Measurements from ENCODE around the gene XPO6. TPM values are rescaled to one million over a fixed set of nuclear protein-coding genes. Genes with fewer than 3 reads are reported as not detected.

XPO6 gene
- polyA plus RNA-seq, 1 experiment, result 207 TPM

DNA sequence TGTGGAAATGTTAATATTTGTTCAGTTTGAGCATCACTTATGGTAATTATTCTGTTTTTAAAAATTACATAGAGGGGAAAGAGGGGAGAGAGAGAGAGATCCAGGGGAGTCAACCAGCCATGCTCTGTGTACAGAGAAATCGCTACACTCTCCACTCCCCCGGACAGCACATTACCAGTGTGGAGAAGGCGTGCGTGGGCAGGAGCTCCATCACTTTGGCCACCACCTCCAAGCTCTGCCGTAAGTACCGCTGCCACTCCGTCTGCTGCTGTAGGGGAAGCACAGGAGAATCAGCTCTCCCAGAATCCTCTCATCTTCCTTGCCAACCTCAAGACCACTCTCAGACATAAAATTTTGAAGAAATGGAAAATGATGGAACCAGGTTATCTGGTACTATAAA, 78.1 kb downstream of the XPO6 start:
- Histone ChIP-seq H3K27me3 (ENCODE audit: control insufficient read depth, insufficient read depth, low read length) (no peaks in the 10 kb centered on the region), H3K9me3 (ENCODE audit: control insufficient read depth, insufficient read depth, low read length) (no peaks in the 10 kb centered on the region), H3K27ac (ENCODE audit: low read depth, low read length) (no peak overlapping the region), H3K4me3 (ENCODE audit: low read depth, low read length) (no peak overlapping the region)
- POLR2A ChIA-PET, result no interaction called here
- TF ChIP-seq CTCF (IDR thresholded peaks at IDR 0.05; ENCODE audit: low read depth, low read length), result no peak
- no peak for DNase-seq (ENCODE audit: low read depth, low spot score)
- CTCF ChIA-PET, result interaction anchor here (0.8 kb wide), 1 partner anchor 84 kb away, joined by 3 read pairs; no protein-coding TSS in a partner anchor

DNA sequence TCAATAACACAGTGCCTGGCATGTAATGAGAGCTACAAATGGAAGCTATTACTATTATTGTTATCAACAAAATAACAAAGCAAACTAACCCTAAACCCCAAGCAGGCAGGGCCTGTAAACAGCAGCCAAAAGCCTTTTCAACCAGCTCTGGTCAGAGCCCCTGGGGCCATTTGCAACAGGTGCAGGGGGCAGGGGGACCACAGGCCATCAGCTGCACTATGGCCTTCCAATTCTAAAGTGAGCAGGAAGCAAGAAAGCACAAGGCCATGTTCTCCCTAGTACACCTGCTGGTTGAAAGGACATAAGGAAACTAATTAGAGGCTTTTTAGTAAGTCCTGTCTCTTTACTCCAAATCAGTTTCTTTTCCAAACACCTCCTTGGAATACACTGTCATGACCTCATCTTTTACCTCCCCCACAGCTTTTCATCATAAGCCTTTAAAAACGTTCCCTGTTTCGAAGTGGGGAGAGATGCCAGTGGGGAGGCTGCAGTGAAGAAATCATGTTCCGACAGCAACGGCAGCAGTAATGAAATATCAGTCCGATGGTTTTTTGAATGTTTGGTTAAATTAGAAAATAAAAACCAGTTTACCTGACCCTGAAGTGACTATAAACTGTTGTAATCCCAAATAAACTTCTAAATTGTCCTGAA, 79.9 kb downstream of the XPO6 start:
- no peak for DNase-seq (ENCODE audit: low read depth, low spot score)
- Histone ChIP-seq H3K27me3 (ENCODE audit: control insufficient read depth, insufficient read depth, low read length) (no peaks in the 10 kb centered on the region), H3K27ac (ENCODE audit: low read depth, low read length) (peak overlapping the region; percentile 3), H3K9me3 (ENCODE audit: control insufficient read depth, insufficient read depth, low read length) (no peaks in the 10 kb centered on the region), H3K4me3 (ENCODE audit: low read depth, low read length) (no peak overlapping the region)
- CTCF ChIA-PET, result interaction anchor here (0.5 to 1.7 kb wide), 3 partner anchors 8 to 86 kb away, joined by 3 to 6 read pairs (median 4); no protein-coding TSS in a partner anchor
- TF ChIP-seq CTCF (IDR thresholded peaks at IDR 0.05; ENCODE audit: low read depth, low read length), result no peak
- POLR2A ChIA-PET, result interaction anchor here (0.5 kb wide), 1 partner anchor 28 kb away, joined by 6 read pairs; no protein-coding TSS in a partner anchor

GRCh38 chr16:28131181-28131580, 80.6 kb downstream of the XPO6 start:
- Histone ChIP-seq H3K27me3 (ENCODE audit: control insufficient read depth, insufficient read depth, low read length) (no peaks in the 10 kb centered on the region), H3K4me3 (ENCODE audit: low read depth, low read length) (no peak overlapping the region), H3K9me3 (ENCODE audit: control insufficient read depth, insufficient read depth, low read length) (no peaks in the 10 kb centered on the region), H3K27ac (ENCODE audit: low read depth, low read length) (no peak overlapping the region)
- ChIA-PET CTCF (interaction anchor here (0.5 to 1.7 kb wide), 3 partner anchors 9 to 87 kb away, joined by 3 to 6 read pairs (median 4); no protein-coding TSS in a partner anchor), POLR2A (interaction anchor here (0.5 kb wide), 1 partner anchor 29 kb away, joined by 6 read pairs; no protein-coding TSS in a partner anchor)
- no peak for TF ChIP-seq CTCF (IDR thresholded peaks at IDR 0.05; ENCODE audit: low read depth, low read length)
- no peak for DNase-seq (ENCODE audit: low read depth, low spot score)

DNA sequence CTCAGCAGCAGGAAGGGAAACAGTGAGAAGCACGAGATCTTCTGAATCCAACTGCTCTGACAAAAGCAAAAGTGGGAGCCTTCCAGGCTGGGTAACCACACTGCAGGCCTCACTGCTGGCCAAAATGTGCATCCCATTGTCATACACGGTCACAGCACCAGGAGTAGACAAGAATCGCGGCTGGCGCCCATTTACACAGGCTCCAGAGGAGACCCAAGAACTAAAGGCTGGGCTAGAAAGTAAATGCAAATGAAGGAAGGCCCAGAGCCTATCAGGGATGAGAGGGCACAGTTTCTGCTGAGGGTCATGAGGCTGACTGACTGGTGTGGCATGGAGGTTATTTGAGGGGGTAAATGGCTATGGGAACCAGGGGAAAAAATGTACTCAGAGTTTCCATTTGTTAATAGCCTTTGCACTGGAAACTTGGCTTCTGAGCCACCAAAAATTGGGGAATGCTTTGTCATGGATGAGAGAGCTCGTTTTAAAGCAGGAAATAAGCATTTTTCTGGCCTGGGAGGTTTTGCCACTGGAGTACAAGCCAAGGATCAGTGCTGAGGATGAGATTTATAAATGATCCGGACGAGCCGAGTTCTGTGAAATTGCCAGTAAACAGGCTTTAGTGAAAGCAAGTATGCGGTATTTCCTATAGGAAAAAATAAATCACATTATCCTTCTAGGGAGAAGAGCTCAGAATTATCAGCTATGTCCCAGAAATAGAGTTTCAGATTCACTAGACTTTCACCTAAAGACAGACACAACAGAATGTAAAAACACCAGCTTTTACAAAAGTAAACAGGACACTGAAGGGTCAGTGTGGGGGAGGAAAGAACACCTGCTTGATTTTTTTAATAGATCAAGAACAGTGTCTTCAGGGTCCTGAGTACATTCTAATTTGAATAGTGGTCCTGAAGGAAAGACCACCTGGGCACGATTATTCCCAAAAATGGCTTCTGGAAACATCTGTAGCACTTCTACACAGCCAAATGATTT, 81.4 kb downstream of the XPO6 start:
- Histone ChIP-seq H3K27me3 (ENCODE audit: control insufficient read depth, insufficient read depth, low read length) (no peaks in the 10 kb centered on the region), H3K9me3 (ENCODE audit: control insufficient read depth, insufficient read depth, low read length) (no peaks in the 10 kb centered on the region), H3K27ac (ENCODE audit: low read depth, low read length) (no peak overlapping the region), H3K4me3 (ENCODE audit: low read depth, low read length) (no peak overlapping the region)
- ChIA-PET CTCF (interaction anchor here (1.1 to 1.7 kb wide), 2 partner anchors 60 to 88 kb away, joined by 3 to 4 read pairs; no protein-coding TSS in a partner anchor), POLR2A (no interaction called here)
- DNase-seq (ENCODE audit: low read depth, low spot score), result no peak
- no peak for TF ChIP-seq CTCF (IDR thresholded peaks at IDR 0.05; ENCODE audit: low read depth, low read length)
